OCI-LY7 (cell line): Measurements from ENCODE around the gene RNF32.

ENCODE experiments used
- CTCF ChIP-seq: fragments of 200-600 bp; sonication (generic); conservative IDR thresholded peaks from 2 replicates; pipeline ENCODE4 v1.5.1; 2014; ENCODE audit warnings: mild to moderate bottlenecking, antibody characterized with exemption, low read length, moderate library complexity, mixed read lengths
- EZH2phosphoT487 ChIP-seq: fragments of 200-600 bp; sonication (generic); IDR thresholded peaks from 2 replicates; pipeline ENCODE4 v1.6.1; 2018; ENCODE audit warnings: low read depth, borderline replicate concordance, mild to moderate bottlenecking, mixed run types, antibody characterized with exemption, low read length, moderate library complexity, mixed read lengths

- TF ChIP-seq CTCF (no peak), EZH2phosphoT487 (no peak)
Measured at GRCh38 chr7:156639426-156640256, 933 bp upstream of the RNF32 start.
